Trophoblast cell (in vitro differentiated cells and primary cell): ENCODE results near the gene TAF4B.
"Not testable (repeated sequence)": the region's sequence is repeated elsewhere in the genome, so short reads cannot be mapped to it uniquely, and the experiment has no call there.

ENCODE experiments used
- DNase-seq, 2 donors: peaks; one replicate each; pipeline ENCODE4 v3.0.0-alpha.2; 2016
- H2AFZ ChIP-seq: 2 replicates; pipeline ENCODE4 v1.6.1; 2013; ENCODE audit warnings: low read length, moderate library complexity, mild to moderate bottlenecking; ENCODE audit not compliant: insufficient read depth, poor library complexity
- H2AK5ac ChIP-seq: 2 replicates; pipeline ENCODE4 v1.6.1; 2013; ENCODE audit warnings: mild to moderate bottlenecking, low read length
- H2BK120ac ChIP-seq: 2 replicates; pipeline ENCODE4 v1.6.1; 2013; ENCODE audit warnings: low read length, mild to moderate bottlenecking, moderate library complexity; ENCODE audit not compliant: insufficient read depth, poor library complexity
- H2BK12ac ChIP-seq: 2 replicates; pipeline ENCODE4 v1.6.1; 2013; ENCODE audit warnings: mild to moderate bottlenecking, low read length, moderate library complexity
- H2BK5ac ChIP-seq: 2 replicates; pipeline ENCODE4 v1.6.1; 2013; ENCODE audit warnings: low read length, low read depth, moderate library complexity, mild to moderate bottlenecking; ENCODE audit not compliant: poor library complexity
- H3K14ac ChIP-seq: 2 replicates; pipeline ENCODE4 v1.6.1; 2013; ENCODE audit warnings: mild to moderate bottlenecking, low read length
- H3K18ac ChIP-seq: 2 replicates; pipeline ENCODE4 v1.6.1; 2013; ENCODE audit warnings: mild to moderate bottlenecking, low read length
- H3K23ac ChIP-seq: 2 replicates; pipeline ENCODE4 v1.6.1; 2013; ENCODE audit warnings: low read length
- H3K27ac ChIP-seq: 2 replicates; pipeline ENCODE4 v1.5.1; 2013; ENCODE audit warnings: low read depth, mild to moderate bottlenecking, inconsistent platforms, low read length, moderate library complexity
- H3K27me3 ChIP-seq: 2 replicates; pipeline ENCODE4 v1.6.1; 2013; ENCODE audit warnings: inconsistent platforms, mild to moderate bottlenecking, low read length, moderate library complexity; ENCODE audit not compliant: insufficient read depth
- H3K36me3 ChIP-seq, 2 experiments: 1 replicate in 1 of 2; 2 replicates in 1 of 2; pipeline ENCODE4 v1.6.1; 2013; ENCODE audit warnings: low read length in 2 of 2, mild to moderate bottlenecking in 2 of 2, moderate library complexity in 1 of 2; ENCODE audit not compliant: insufficient read depth in 2 of 2, control insufficient read depth in 1 of 2
- H3K4ac ChIP-seq: 2 replicates; pipeline ENCODE4 v1.6.1; 2013; ENCODE audit warnings: low read depth, mild to moderate bottlenecking, low read length, moderate library complexity
- H3K4me1 ChIP-seq, 2 experiments: 1 replicate in 1 of 2; 2 replicates in 1 of 2; pipeline ENCODE4 v1.6.1; 2013; ENCODE audit warnings: low read length in 2 of 2, mild to moderate bottlenecking in 2 of 2, moderate library complexity in 1 of 2; ENCODE audit not compliant: insufficient read depth in 2 of 2, control insufficient read depth in 1 of 2
- H3K4me2 ChIP-seq: 2 replicates; pipeline ENCODE4 v1.6.1; 2013; ENCODE audit warnings: inconsistent platforms, mild to moderate bottlenecking, low read length, moderate library complexity
- H3K4me3 ChIP-seq: 2 replicates; pipeline ENCODE4 v1.5.1; 2013; ENCODE audit warnings: mild to moderate bottlenecking, low read depth, low read length, inconsistent platforms
- H3K79me1 ChIP-seq: one replicate; pipeline ENCODE4 v1.6.1; 2013; ENCODE audit warnings: low read length
- H3K79me2 ChIP-seq: 2 replicates; pipeline ENCODE4 v1.6.1; 2013; ENCODE audit warnings: low read length, mild to moderate bottlenecking; ENCODE audit not compliant: control insufficient read depth, insufficient read depth, poor library complexity
- H3K9ac ChIP-seq: 2 replicates; pipeline ENCODE4 v1.6.1; 2013; ENCODE audit warnings: mild to moderate bottlenecking, low read length
- H3K9me3 ChIP-seq: 2 replicates; pipeline ENCODE4 v1.6.1; 2013; ENCODE audit warnings: low read depth, mild to moderate bottlenecking, control low read depth, inconsistent platforms, low read length; ENCODE audit not compliant: insufficient read depth
- H4K12ac ChIP-seq: 2 replicates; pipeline ENCODE4 v1.6.1; 2013; ENCODE audit warnings: low read depth, mild to moderate bottlenecking, low read length, moderate library complexity
- H4K8ac ChIP-seq: 2 replicates; pipeline ENCODE4 v1.6.1; 2013; ENCODE audit warnings: low read depth, mild to moderate bottlenecking, low read length, moderate library complexity
- H4K91ac ChIP-seq: one replicate; pipeline ENCODE4 v1.6.1; 2013; ENCODE audit warnings: low read depth, mild to moderate bottlenecking, low read length, moderate library complexity
- WGBS: extraction: QIAGEN DNeasy Blood & Tissue Kit; methylation state at CpG from one replicate; pipeline ENCODE4 v1.1.7; 2013; ENCODE audit warnings: missing lambda C conversion rate; ENCODE audit not compliant: insufficient read length, insufficient coverage; ENCODE audit errors: extremely low coverage; 5-methylcytosine and 5-hydroxymethylcytosine counted together

TAF4B gene

GRCh38 chr18:26245434-26245833, 19.2 kb downstream of the TAF4B start:
- not testable (repeated sequence) for H3K18ac ChIP-seq, H3K23ac ChIP-seq, H4K12ac ChIP-seq, H3K27ac ChIP-seq, H3K79me1 ChIP-seq, H3K27me3 ChIP-seq, H3K36me3 ChIP-seq, H3K9ac ChIP-seq, H4K8ac ChIP-seq, H4K91ac ChIP-seq, H3K14ac ChIP-seq, H3K4me3 ChIP-seq, DNase-seq, H3K9me3 ChIP-seq, H2BK120ac ChIP-seq, H3K4me1 ChIP-seq, H3K4ac ChIP-seq, H2BK5ac ChIP-seq, H2BK12ac ChIP-seq, H3K4me2 ChIP-seq, H2AK5ac ChIP-seq, H3K79me2 ChIP-seq, H2AFZ ChIP-seq
- WGBS, result no CpG with 5 or more reads among the region's 5 CpGs

GRCh38 chr18:26252411-26252810, 26.2 kb downstream of the TAF4B start:
- no peak overlapping the region for H3K27ac ChIP-seq
- WGBS, result no CpG with 5 or more reads among the region's 3 CpGs
- no peak overlapping the region for H4K91ac ChIP-seq

GRCh38 chr18:26254808-26255207, 28.6 kb downstream of the TAF4B start:
- H4K12ac ChIP-seq, H3K23ac ChIP-seq, H3K79me1 ChIP-seq, H2AK5ac ChIP-seq, H2BK5ac ChIP-seq, H3K36me3 ChIP-seq, H3K14ac ChIP-seq, H3K18ac ChIP-seq, H3K79me2 ChIP-seq, H2AFZ ChIP-seq, H2BK12ac ChIP-seq, H4K91ac ChIP-seq, H3K4ac ChIP-seq, H3K27me3 ChIP-seq, H3K4me1 ChIP-seq, H2BK120ac ChIP-seq, H3K9me3 ChIP-seq, H3K9ac ChIP-seq, H3K4me3 ChIP-seq, H3K4me2 ChIP-seq, DNase-seq, H3K27ac ChIP-seq, H4K8ac ChIP-seq: not testable (repeated sequence)

More at GRCh38 chr18:26252411-26252810, 26.2 kb downstream of the TAF4B start:
- no peaks in the 10 kb centered on the region for H3K4me1 ChIP-seq
- no peaks in the 10 kb centered on the region for H3K27me3 ChIP-seq
- no peak overlapping the region for H3K9ac ChIP-seq
- H2BK120ac ChIP-seq, result no peak overlapping the region
- no peak overlapping the region for H2BK5ac ChIP-seq
- no peak overlapping the region for H4K8ac ChIP-seq
- H2AK5ac ChIP-seq, result no peak overlapping the region
- no peak overlapping the region for H2BK12ac ChIP-seq
- no peak overlapping the region for H3K18ac ChIP-seq
- H3K4me2 ChIP-seq, result no peak overlapping the region
- H3K14ac ChIP-seq, result no peak overlapping the region
- no peak overlapping the region for H3K4me3 ChIP-seq
- no peak overlapping the region for H2AFZ ChIP-seq
- DNase-seq, result no peak
- H3K79me1 ChIP-seq, result no peaks in the 10 kb centered on the region
- H3K79me2 ChIP-seq, result no peaks in the 10 kb centered on the region
- H3K9me3 ChIP-seq, result no peaks in the 10 kb centered on the region
- H3K23ac ChIP-seq, result no peak overlapping the region
- H3K4ac ChIP-seq, result no peak overlapping the region
- no peak overlapping the region for H4K12ac ChIP-seq
- H3K36me3 ChIP-seq, result no peaks in the 10 kb centered on the region

- Histone ChIP-seq H3K27ac (no peak overlapping the region), H3K18ac (no peak overlapping the region)
Measured at GRCh38 chr18:26255695-26256622, 29.7 kb downstream of the TAF4B start.

More at GRCh38 chr18:26255695-26256622, 29.7 kb downstream of the TAF4B start:
- no peaks in the 10 kb centered on the region for H3K27me3 ChIP-seq
- no peak overlapping the region for H3K4me2 ChIP-seq
- no peak overlapping the region for H2BK12ac ChIP-seq
- H2AFZ ChIP-seq, result no peak overlapping the region
- H3K4me3 ChIP-seq, result no peak overlapping the region
- no peaks in the 10 kb centered on the region for H3K9me3 ChIP-seq
- no peak overlapping the region for H3K9ac ChIP-seq
- H2AK5ac ChIP-seq, result no peak overlapping the region
- no peak for DNase-seq
- H3K4ac ChIP-seq, result no peak overlapping the region
- no peaks in the 10 kb centered on the region for H3K79me1 ChIP-seq
- no CpG with 5 or more reads among the region's 14 CpGs for WGBS
- no peaks in the 10 kb centered on the region for H3K36me3 ChIP-seq
- no peak overlapping the region for H4K91ac ChIP-seq
- no peak overlapping the region for H3K14ac ChIP-seq
- H3K79me2 ChIP-seq, result no peaks in the 10 kb centered on the region
- H4K8ac ChIP-seq, result no peak overlapping the region
- no peak overlapping the region for H2BK5ac ChIP-seq
- no peak overlapping the region for H4K12ac ChIP-seq
- H3K4me1 ChIP-seq, result no peaks in the 10 kb centered on the region
- H3K23ac ChIP-seq, result no peak overlapping the region
- no peak overlapping the region for H2BK120ac ChIP-seq
